Mesodermal cell (in vitro differentiated cells): ENCODE measurements around the gene MEGF8.
A peak's percentile ranks its signal among the peaks of the same experiment; 100 is the strongest.

Source experiments
- H3K27ac ChIP-seq: 2 replicates; pipeline ENCODE4 v1.7.0; 2013; ENCODE audit warnings: mild to moderate bottlenecking, low read depth, low read length, moderate library complexity; ENCODE audit not compliant: severe bottlenecking
- H3K36me3 ChIP-seq: 2 replicates; pipeline ENCODE4 v1.7.1; 2013; ENCODE audit warnings: mild to moderate bottlenecking, low read length, moderate library complexity; ENCODE audit not compliant: control insufficient read depth, insufficient read depth
- H3K4me1 ChIP-seq: one replicate; pipeline ENCODE4 v1.7.1; 2013; ENCODE audit warnings: mild to moderate bottlenecking, low read length; ENCODE audit not compliant: insufficient read depth, control insufficient read depth, poor library complexity, severe bottlenecking
- H3K4me3 ChIP-seq: 2 replicates; pipeline ENCODE4 v1.7.0; 2013; ENCODE audit warnings: low read length, control low read depth, mild to moderate bottlenecking; ENCODE audit not compliant: insufficient read depth, poor library complexity, severe bottlenecking; ENCODE audit errors: extremely low read depth
- H3K9me3 ChIP-seq: 2 replicates; pipeline ENCODE4 v1.7.1; 2013; ENCODE audit warnings: mild to moderate bottlenecking, low read length, moderate library complexity; ENCODE audit not compliant: control insufficient read depth
- WGBS, 2 experiments: methylation state at CpG; one replicate each; pipeline ENCODE4 v1.1.5; 2013; ENCODE audit warnings: missing lambda C conversion rate in 2 of 2; ENCODE audit not compliant: insufficient coverage in 2 of 2; 5-methylcytosine and 5-hydroxymethylcytosine counted together

Gene MEGF8

GRCh38 chr19:42396381-42397262 lies 71.2 kb downstream of the MEGF8 start:
- Histone ChIP-seq H3K4me3 (peak overlapping the region; percentile 61), H3K27ac (peak overlapping the region; percentile 88), H3K36me3 (no peaks in the 10 kb centered on the region), H3K9me3 (no peaks in the 10 kb centered on the region), H3K4me1 (peaks cover 12% of the 10 kb centered on the region)
- WGBS, 2 experiments: 3 to 4% methylated on average over 38 to 40 of the region's 42 CpGs

GRCh38 chr19:42397263-42398166 lies 72.1 kb downstream of the MEGF8 start:
- peak overlapping the region; percentile 61 for H3K4me3 ChIP-seq
- H3K9me3 ChIP-seq: no peaks in the 10 kb centered on the region
- no peaks in the 10 kb centered on the region for H3K36me3 ChIP-seq
- H3K4me1 ChIP-seq: peaks cover 12% of the 10 kb centered on the region
- WGBS, 2 experiments: 24 to 33% methylated on average over 19 to 24 of the region's 25 CpGs
- peak overlapping the region; percentile 43 for H3K27ac ChIP-seq

- H3K9me3 ChIP-seq: no peaks in the 10 kb centered on the region
- no peak overlapping the region for H3K4me3 ChIP-seq
- 83 to 100% methylated on average over 1 of the region's 1 CpG for WGBS, 2 experiments
- H3K27ac ChIP-seq: no peak overlapping the region
- H3K4me1 ChIP-seq: peaks cover 12% of the 10 kb centered on the region
- peaks cover 4% of the 10 kb centered on the region for H3K36me3 ChIP-seq
Measured at GRCh38 chr19:42400404-42400803, 75.0 kb downstream of the MEGF8 start.

- Histone ChIP-seq H3K4me3 (peak overlapping the region; percentile 51), H3K27ac (peak overlapping the region; percentile 57), H3K36me3 (peaks cover 4% of the 10 kb centered on the region), H3K4me1 (peaks cover 9% of the 10 kb centered on the region), H3K9me3 (no peaks in the 10 kb centered on the region)
- 0 to 1% methylated on average over 44 to 50 of the region's 80 CpGs for WGBS, 2 experiments
Measured at GRCh38 chr19:42401365-42402303, 76.2 kb downstream of the MEGF8 start.

- H3K4me1 ChIP-seq: peaks cover 8% of the 10 kb centered on the region
- peak overlapping the region; percentile 51 for H3K4me3 ChIP-seq
- no peak overlapping the region for H3K27ac ChIP-seq
- H3K36me3 ChIP-seq: peaks cover 4% of the 10 kb centered on the region
- no peaks in the 10 kb centered on the region for H3K9me3 ChIP-seq
- 41 to 48% methylated on average over 17 to 19 of the region's 34 CpGs for WGBS, 2 experiments
Measured at GRCh38 chr19:42402376-42403116, 77.1 kb downstream of the MEGF8 start.

GRCh38 chr19:42403586-42403985 lies 78.2 kb downstream of the MEGF8 start:
- no peak overlapping the region for H3K4me3 ChIP-seq
- H3K36me3 ChIP-seq: peaks cover 4% of the 10 kb centered on the region
- H3K27ac ChIP-seq: no peak overlapping the region
- WGBS, 2 experiments: 92 to 94% methylated on average over 9 to 10 of the region's 10 CpGs
- H3K4me1 ChIP-seq: peaks cover 4% of the 10 kb centered on the region
- H3K9me3 ChIP-seq: no peaks in the 10 kb centered on the region

GRCh38 chr19:42406111-42406510 lies 80.7 kb downstream of the MEGF8 start:
- Histone ChIP-seq H3K4me1 (peaks cover 4% of the 10 kb centered on the region), H3K36me3 (peaks cover 5% of the 10 kb centered on the region), H3K27ac (no peak overlapping the region), H3K9me3 (no peaks in the 10 kb centered on the region), H3K4me3 (no peak overlapping the region)
- WGBS, 2 experiments: 90 to 91% methylated on average over 11 of the region's 11 CpGs

- Histone ChIP-seq H3K9me3 (no peaks in the 10 kb centered on the region), H3K4me1 (peaks cover 4% of the 10 kb centered on the region), H3K36me3 (peaks cover 7% of the 10 kb centered on the region), H3K4me3 (no peak overlapping the region), H3K27ac (no peak overlapping the region)
- WGBS, 2 experiments: 96 to 97% methylated on average over 17 to 29 of the region's 30 CpGs
Measured at GRCh38 chr19:42407085-42407815, 81.8 kb downstream of the MEGF8 start.

GRCh38 chr19:42407816-42408175 lies 82.4 kb downstream of the MEGF8 start:
- H3K36me3 ChIP-seq: peaks cover 7% of the 10 kb centered on the region
- 92 to 98% methylated on average over 7 to 10 of the region's 10 CpGs for WGBS, 2 experiments

More at GRCh38 chr19:42407816-42408175, 82.4 kb downstream of the MEGF8 start:
- Histone ChIP-seq H3K9me3 (no peaks in the 10 kb centered on the region), H3K4me3 (no peak overlapping the region), H3K27ac (no peak overlapping the region), H3K4me1 (peaks cover 4% of the 10 kb centered on the region)
